Measurements from ENCODE around the gene DNAJC30. TPM values are rescaled to one million over a fixed set of nuclear protein-coding genes. Genes with fewer than 3 reads are reported as not detected.

DNAJC30 gene
- total RNA-seq, 4 donors from 2014 or later, result 3.4 to 6.1 (median 4.1) TPM

- no peak overlapping the region for H3K4me3 ChIP-seq (ENCODE audit: low read depth, poor library complexity, severe bottlenecking)
- DNase-seq (ENCODE audit: low spot score in 2 of 2), result no peak
- WGBS, 2 donors, result 79 to 82% methylated on average over 8 to 13 of the region's 15 CpGs
- TF ChIP-seq POLR2A (IDR thresholded peaks at IDR 0.05) (no peak), CTCF (IDR thresholded peaks at IDR 0.05) (no peak)
- intact Hi-C loops (cut with DNase I; ENCODE audit: low total_unique reads), result no loop called here
These were observed 16.3 kb upstream of the DNAJC30 start for GRCh38 chr7:73699370-73700068.

DNA sequence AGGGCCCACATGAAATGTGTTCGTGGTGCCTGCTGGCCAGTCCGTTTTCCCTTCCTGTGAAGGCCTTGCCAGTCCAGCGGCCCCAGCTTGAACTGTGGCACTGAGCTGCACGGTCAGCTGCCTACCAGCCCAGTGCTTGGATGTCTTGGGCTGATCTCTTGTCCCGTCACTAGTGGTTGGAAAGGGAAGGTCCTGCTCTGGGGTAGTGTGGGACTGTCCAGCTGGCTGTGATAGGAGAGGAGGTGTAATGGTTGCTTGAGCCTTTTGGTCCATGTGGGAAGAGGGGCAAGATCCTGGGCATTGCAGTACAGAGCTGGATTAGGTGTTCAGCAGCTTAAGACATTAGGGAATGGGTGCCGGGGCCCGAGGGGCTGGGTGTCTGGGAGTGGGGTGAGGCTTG lies 15.2 kb upstream of the DNAJC30 start:
- no peak for DNase-seq (ENCODE audit: low spot score in 2 of 2)
- WGBS, 2 donors, result 81 to 91% methylated on average over 7 of the region's 7 CpGs
- no peak for TF ChIP-seq CTCF (IDR thresholded peaks at IDR 0.05)
- no peak for TF ChIP-seq POLR2A (IDR thresholded peaks at IDR 0.05)
- intact Hi-C loops (cut with DNase I; ENCODE audit: low total_unique reads), result no loop called here
- H3K4me3 ChIP-seq (ENCODE audit: low read depth, poor library complexity, severe bottlenecking), result no peak overlapping the region

DNA sequence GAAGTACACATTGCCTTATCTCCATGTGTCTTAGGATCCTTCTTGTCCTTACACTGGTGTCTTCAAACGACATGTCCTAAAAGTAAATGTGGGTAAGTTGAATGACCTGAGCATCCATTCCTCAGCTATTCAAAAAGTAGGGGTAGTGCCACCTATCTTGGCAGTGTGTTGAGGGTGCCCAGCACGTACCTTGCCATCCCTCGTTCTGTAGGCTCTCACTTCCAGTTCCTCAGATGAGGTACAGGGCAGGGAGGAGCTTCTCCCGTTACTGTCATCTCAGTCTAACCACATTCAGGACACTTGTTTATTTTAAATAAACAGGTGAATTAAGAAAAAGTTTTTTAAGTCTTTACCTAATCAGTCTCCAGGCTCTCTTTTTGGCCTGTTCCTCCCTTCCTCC lies 13.1 kb upstream of the DNAJC30 start:
- no peak for DNase-seq (ENCODE audit: low spot score in 2 of 2)
- TF ChIP-seq POLR2A (IDR thresholded peaks at IDR 0.05) (no peak), CTCF (IDR thresholded peaks at IDR 0.05) (no peak)
- intact Hi-C loops (cut with DNase I; ENCODE audit: low total_unique reads), result no loop called here

DNA sequence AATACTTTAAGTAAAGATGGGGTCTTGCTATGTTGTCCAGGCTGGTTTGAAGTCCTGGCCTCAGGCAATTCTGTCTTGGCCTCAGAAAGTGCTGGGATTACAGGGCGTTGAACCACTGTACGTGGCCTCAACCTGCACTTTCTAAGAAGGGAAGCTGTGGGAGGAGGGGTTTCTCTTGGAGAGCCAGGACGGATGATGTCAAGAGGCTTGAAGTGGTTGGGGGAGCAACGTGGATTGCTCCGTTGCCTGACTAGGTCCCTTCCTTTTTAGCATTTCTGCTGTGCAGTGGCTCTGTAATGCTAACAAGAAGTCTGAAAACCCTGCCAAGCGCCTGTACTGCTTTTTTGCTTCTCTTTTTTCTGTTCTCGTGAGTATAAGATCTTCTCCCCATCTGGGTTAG lies 7.4 kb upstream of the DNAJC30 start:
- intact Hi-C loops (cut with DNase I; ENCODE audit: low total_unique reads), result no loop called here
- TF ChIP-seq POLR2A (IDR thresholded peaks at IDR 0.05), result no peak
- no peak for TF ChIP-seq CTCF (IDR thresholded peaks at IDR 0.05)
- no peak for DNase-seq (ENCODE audit: low spot score in 2 of 2)
- H3K4me3 ChIP-seq (ENCODE audit: low read depth, poor library complexity, severe bottlenecking), result no peak overlapping the region
- 84 to 87% methylated on average over 7 of the region's 7 CpGs for WGBS, 2 donors

More for the DNA sequence above, 13.1 kb upstream of the DNAJC30 start:
- H3K4me3 ChIP-seq (ENCODE audit: low read depth, poor library complexity, severe bottlenecking), result no peak overlapping the region
- WGBS, 2 donors, result 85 to 90% methylated on average over 4 of the region's 4 CpGs

DNA sequence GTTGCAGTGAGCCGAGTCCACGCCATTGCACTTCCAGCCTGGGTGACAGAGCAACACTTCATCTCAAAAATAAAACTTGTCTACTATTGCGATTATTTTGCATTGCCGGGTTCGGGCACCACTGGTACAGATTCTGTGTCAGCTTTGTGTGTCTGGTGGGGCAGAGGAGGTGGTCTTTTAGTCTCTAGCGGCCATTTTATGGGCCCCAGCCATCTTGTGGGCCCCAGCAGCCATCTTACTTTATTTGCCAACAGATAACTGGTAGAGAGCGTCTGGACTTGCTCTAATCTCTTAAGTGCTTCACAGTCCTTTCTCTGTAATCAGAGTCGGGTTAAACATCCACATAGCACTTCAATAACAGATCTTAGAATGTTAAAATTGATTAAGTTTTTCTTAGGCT lies 5.0 kb upstream of the DNAJC30 start:
- 95% methylated on average over 8 of the region's 8 CpGs for WGBS, 2 donors
- DNase-seq (ENCODE audit: low spot score in 2 of 2), result no peak
- no peak for TF ChIP-seq CTCF (IDR thresholded peaks at IDR 0.05)
- intact Hi-C loops (cut with DNase I; ENCODE audit: low total_unique reads), result no loop called here
- no peak overlapping the region for H3K4me3 ChIP-seq (ENCODE audit: low read depth, poor library complexity, severe bottlenecking)

DNA sequence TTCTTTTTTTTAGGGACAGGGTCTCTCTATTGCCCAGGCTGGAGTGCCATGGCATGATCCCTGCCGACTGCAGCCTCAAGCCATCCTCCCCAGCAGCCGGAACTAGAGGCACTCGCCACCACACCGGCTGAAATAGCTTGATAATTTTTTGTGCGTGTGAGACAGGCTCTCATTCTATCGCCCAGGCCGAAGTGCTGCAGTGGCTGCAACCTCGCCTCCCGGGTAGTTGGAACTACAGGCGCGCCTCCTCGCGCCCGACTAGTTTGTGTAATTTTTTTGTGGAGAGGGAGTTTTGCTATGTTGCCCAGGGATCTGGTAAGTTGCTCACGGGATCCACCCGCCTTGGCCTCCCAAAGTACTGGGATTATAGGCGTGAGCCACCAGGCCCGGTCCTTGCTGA lies 2.1 kb upstream of the DNAJC30 start:
- DNase-seq (ENCODE audit: low spot score in 2 of 2), result no peak
- 95 to 96% methylated on average over 18 of the region's 18 CpGs for WGBS, 2 donors
- H3K4me3 ChIP-seq (ENCODE audit: low read depth, poor library complexity, severe bottlenecking), result no peak overlapping the region
- intact Hi-C loops (cut with DNase I; ENCODE audit: low total_unique reads), result no loop called here
- TF ChIP-seq POLR2A (IDR thresholded peaks at IDR 0.05), result no peak
- no peak for TF ChIP-seq CTCF (IDR thresholded peaks at IDR 0.05)
